Lower leg skin (tissue), 3 donors: Measurements from ENCODE around the gene MRPL50.

ENCODE experiments used
- POLR2A ChIP-seq, 2 donors: fragments of 450-650 bp; IDR thresholded peaks; one replicate each; pipeline ENCODE4 v1.6.1; 2016 to 2017; ENCODE audit warnings: antibody characterized with exemption in 2 of 2, mild to moderate bottlenecking in 1 of 2, moderate library complexity in 1 of 2
- TF ChIP-seq, protein P1 (sequence below), 3 donors: fragments of 450-650 bp; IDR thresholded peaks; one replicate each; pipeline ENCODE4 v1.5.1; 2016; ENCODE audit warnings: antibody characterized with exemption in 3 of 3, mild to moderate bottlenecking in 3 of 3, moderate library complexity in 2 of 3

GRCh38 chr9:101434998-101435397 lies 36.6 kb upstream of the MRPL50 start:
- TF ChIP-seq, protein P1, sequence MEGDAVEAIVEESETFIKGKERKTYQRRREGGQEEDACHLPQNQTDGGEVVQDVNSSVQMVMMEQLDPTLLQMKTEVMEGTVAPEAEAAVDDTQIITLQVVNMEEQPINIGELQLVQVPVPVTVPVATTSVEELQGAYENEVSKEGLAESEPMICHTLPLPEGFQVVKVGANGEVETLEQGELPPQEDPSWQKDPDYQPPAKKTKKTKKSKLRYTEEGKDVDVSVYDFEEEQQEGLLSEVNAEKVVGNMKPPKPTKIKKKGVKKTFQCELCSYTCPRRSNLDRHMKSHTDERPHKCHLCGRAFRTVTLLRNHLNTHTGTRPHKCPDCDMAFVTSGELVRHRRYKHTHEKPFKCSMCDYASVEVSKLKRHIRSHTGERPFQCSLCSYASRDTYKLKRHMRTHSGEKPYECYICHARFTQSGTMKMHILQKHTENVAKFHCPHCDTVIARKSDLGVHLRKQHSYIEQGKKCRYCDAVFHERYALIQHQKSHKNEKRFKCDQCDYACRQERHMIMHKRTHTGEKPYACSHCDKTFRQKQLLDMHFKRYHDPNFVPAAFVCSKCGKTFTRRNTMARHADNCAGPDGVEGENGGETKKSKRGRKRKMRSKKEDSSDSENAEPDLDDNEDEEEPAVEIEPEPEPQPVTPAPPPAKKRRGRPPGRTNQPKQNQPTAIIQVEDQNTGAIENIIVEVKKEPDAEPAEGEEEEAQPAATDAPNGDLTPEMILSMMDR (IDR thresholded peaks at IDR 0.05), result no peak
- TF ChIP-seq POLR2A (IDR thresholded peaks at IDR 0.05), result no peak
